Endothelial cell of umbilical vein (primary cell): ENCODE measurements around the gene PLD2.

ENCODE experiments used
- EZH2 ChIP-seq: IDR thresholded peaks from 2 replicates; pipeline ENCODE4 v1.6.1; 2012; ENCODE audit warnings: borderline replicate concordance, low read depth, mild to moderate bottlenecking, moderate library complexity, low read length, inconsistent platforms; ENCODE audit not compliant: severe bottlenecking
- JUN ChIP-seq: IDR thresholded peaks from 2 replicates; pipeline ENCODE4 v1.6.1; 2011; ENCODE audit warnings: borderline replicate concordance, low read depth; ENCODE audit not compliant: insufficient read length, insufficient read depth
- POLR2A ChIP-seq: IDR thresholded peaks from 2 replicates; pipeline ENCODE4 v1.6.1; 2012; ENCODE audit warnings: low read depth, mild to moderate bottlenecking, control low read depth, low read length
- POLR2AphosphoS5 ChIP-seq: IDR thresholded peaks from 2 replicates; pipeline ENCODE4 v1.6.1; 2012; ENCODE audit warnings: low read depth, mild to moderate bottlenecking, control low read depth, low read length, moderate library complexity; ENCODE audit not compliant: insufficient read depth
- TF ChIP-seq, protein P1 (sequence below), 2 donors: IDR thresholded peaks; 1 replicate in 1 of 2; 2 replicates in 1 of 2; pipeline ENCODE4 v1.5.1; 2011; ENCODE audit warnings: low read length in 2 of 2, mild to moderate bottlenecking in 2 of 2, moderate library complexity in 2 of 2, control low read depth in 1 of 2, inconsistent platforms in 1 of 2, low read depth in 1 of 2; ENCODE audit not compliant: insufficient read depth in 1 of 2; ENCODE audit errors: extremely low read depth in 1 of 2
- TF ChIP-seq, protein P2 (sequence below): IDR thresholded peaks from 2 replicates; pipeline ENCODE4 v1.6.1; 2011; ENCODE audit not compliant: insufficient read depth, insufficient read length

DNA sequence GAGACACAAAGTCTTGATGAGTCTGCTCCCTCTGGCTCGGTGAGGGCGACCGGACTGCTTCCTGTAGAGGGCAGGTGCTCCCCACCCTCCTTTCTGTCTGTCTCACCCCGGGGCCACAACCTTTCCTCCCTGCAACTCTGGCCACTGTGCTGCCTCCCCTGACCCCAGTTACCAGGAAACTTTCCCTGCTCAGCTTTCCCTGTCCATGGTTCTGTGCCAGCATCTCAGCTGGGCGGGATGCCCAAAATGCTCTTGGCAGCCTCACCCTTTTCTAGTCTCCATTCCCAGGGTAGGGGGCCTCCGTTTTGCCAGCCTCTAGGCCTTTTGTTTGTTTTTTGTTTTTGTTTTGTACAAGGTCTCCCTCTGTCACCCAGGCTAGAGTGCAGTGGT, 1.4 kb downstream of the PLD2 start:
- TF ChIP-seq, protein P1, sequence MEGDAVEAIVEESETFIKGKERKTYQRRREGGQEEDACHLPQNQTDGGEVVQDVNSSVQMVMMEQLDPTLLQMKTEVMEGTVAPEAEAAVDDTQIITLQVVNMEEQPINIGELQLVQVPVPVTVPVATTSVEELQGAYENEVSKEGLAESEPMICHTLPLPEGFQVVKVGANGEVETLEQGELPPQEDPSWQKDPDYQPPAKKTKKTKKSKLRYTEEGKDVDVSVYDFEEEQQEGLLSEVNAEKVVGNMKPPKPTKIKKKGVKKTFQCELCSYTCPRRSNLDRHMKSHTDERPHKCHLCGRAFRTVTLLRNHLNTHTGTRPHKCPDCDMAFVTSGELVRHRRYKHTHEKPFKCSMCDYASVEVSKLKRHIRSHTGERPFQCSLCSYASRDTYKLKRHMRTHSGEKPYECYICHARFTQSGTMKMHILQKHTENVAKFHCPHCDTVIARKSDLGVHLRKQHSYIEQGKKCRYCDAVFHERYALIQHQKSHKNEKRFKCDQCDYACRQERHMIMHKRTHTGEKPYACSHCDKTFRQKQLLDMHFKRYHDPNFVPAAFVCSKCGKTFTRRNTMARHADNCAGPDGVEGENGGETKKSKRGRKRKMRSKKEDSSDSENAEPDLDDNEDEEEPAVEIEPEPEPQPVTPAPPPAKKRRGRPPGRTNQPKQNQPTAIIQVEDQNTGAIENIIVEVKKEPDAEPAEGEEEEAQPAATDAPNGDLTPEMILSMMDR (IDR thresholded peaks at IDR 0.05; ENCODE audit: extremely low read depth in 1 of 2, insufficient read depth in 1 of 2, low read depth in 1 of 2, low read length in 2 of 2) = no peak
- no peak for TF ChIP-seq POLR2A
- TF ChIP-seq, protein P2, sequence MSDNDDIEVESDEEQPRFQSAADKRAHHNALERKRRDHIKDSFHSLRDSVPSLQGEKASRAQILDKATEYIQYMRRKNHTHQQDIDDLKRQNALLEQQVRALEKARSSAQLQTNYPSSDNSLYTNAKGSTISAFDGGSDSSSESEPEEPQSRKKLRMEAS = no peak
- TF ChIP-seq EZH2 = no peak
- TF ChIP-seq POLR2AphosphoS5 = no peak
- no peak for TF ChIP-seq JUN
